C4-2B (cell line): ENCODE results near the gene TRAF1.

ENCODE experiments used
- H3K27ac ChIP-seq: fragments of 450-650 bp; 2 replicates; pipeline ENCODE4 v1.5.1; 2017
- ZFX ChIP-seq: fragments of 450-650 bp; IDR thresholded peaks from 2 replicates; pipeline ENCODE4 v1.6.1; 2017
- TF ChIP-seq, protein P1 (sequence below): fragments of 450-650 bp; conservative IDR thresholded peaks from 2 replicates; pipeline ENCODE4 v1.5.1; 2017; ENCODE audit warnings: mild to moderate bottlenecking

The TRAF1 gene

DNA sequence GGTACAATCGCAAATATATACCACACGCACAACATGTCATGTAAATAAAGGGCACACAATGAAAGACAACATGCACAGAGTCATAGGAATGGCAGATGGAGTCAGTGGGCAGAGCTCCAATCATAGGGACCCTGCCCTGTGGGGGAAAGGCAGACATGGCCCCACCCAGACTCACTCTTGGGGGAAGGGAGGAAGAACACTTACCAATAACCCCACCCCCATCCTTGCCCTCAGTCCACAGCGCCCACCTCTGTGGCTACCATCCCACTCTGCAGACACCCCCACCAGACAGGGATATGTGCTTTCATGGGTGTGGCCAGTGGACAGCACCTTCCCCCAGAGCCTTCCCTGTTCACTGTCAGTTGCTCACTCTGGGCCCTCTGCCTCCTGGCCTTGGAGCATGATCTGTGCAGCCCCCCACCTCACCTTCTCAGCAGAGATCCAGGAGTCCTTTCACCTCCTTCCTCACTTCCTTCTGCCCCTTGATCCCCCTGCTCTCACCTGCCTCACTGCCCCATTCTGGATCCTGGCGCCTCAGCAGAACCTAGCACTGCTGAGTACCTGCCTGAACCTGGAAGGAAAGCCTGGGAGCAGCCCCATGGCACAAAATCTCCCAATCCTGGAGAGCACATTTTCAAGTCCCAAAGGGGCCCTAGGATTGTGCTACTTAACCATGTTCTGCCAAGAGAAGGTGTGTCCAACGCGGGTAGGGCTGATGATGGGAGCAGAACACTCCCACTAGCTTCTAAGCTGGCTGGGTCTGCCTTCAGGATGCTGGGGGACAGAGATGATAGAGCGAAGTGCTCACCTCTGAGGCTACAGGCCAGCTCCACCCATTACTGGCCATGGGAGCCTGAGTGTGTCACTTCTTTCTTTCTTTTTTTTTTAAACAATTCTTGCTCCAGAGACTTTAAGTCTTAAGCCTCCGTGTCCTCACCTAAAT lies 48.1 kb downstream of the TRAF1 start:
- TF ChIP-seq, protein P1, sequence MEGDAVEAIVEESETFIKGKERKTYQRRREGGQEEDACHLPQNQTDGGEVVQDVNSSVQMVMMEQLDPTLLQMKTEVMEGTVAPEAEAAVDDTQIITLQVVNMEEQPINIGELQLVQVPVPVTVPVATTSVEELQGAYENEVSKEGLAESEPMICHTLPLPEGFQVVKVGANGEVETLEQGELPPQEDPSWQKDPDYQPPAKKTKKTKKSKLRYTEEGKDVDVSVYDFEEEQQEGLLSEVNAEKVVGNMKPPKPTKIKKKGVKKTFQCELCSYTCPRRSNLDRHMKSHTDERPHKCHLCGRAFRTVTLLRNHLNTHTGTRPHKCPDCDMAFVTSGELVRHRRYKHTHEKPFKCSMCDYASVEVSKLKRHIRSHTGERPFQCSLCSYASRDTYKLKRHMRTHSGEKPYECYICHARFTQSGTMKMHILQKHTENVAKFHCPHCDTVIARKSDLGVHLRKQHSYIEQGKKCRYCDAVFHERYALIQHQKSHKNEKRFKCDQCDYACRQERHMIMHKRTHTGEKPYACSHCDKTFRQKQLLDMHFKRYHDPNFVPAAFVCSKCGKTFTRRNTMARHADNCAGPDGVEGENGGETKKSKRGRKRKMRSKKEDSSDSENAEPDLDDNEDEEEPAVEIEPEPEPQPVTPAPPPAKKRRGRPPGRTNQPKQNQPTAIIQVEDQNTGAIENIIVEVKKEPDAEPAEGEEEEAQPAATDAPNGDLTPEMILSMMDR, result no peak
- no peak for TF ChIP-seq ZFX
- peak overlapping the region; percentile 68; the same call in 1 of the 2 replicates for H3K27ac ChIP-seq

DNA sequence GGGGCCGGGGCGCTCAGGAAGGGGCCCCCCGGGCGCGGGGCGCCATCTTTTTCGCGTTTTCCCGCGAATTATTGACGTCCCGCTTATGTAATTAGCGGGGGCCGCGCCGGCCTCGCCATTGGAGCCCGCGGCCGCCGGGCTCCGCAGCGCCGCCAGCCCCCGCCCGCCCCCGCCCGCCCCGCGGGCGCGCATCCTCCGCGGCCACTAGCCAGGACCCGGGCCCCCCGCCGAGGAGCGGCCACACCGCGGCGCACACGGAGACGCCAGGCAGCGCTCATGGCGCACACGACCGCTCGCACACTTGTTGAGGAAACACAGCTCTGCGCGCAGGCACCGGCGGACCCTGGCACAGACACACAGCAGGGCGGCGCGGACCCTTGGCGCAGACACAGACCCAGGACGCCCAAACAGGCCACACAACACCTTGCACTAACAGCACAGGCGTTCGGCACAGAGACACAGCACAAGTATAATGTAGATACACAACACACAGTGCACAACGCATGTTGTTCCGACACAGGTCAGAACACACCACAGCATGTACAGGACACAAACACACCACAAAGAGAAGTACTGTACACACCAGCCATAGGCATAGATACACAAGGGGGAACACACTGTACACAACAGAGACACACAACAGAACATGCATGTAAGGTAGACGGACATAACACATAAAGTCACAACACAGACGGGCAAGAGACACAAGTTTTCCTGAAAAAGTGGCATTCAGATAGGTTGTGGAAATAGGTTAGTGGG lies 49.1 kb downstream of the TRAF1 start:
- H3K27ac ChIP-seq, result peak overlapping the region; percentile 68
- TF ChIP-seq, protein P1, result no peak; the same call in 1 of the 2 replicates
- TF ChIP-seq ZFX, result 0 out of 2 replicates have a peak, but pooled peaks have one; percentile 18

DNA sequence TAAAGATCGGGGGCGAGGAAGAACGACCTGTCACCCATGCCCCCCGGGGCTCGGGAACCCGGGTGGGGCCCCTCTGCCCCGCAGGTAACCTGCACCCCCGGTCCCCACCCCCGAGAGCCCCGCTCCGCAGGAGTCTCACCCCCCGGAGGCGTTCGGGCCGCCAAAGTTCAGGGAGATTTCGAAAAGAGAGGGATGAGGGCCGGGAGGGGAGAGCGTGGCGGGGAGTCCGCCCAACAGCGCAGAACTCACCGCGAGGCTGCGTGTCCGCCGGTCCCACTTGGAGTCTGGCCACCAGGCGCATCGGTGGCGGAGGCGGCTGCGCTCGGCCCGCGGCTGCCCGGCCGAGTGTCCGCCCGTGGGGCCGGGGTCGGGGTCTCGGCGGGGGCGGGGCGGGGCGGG lies 49.8 kb downstream of the TRAF1 start, which contains the start of gene PHF19:
TSS of gene PHF19 (minus strand) at position 347 of the 399 bp plus-strand sequence. CDS start 2,447 bp downstream, outside the sequence.
- H3K27ac ChIP-seq, result peak within 1 kb of the TSS; percentile 68
- TF ChIP-seq, protein P1, result no peak
- TF ChIP-seq ZFX, result no peak

DNA sequence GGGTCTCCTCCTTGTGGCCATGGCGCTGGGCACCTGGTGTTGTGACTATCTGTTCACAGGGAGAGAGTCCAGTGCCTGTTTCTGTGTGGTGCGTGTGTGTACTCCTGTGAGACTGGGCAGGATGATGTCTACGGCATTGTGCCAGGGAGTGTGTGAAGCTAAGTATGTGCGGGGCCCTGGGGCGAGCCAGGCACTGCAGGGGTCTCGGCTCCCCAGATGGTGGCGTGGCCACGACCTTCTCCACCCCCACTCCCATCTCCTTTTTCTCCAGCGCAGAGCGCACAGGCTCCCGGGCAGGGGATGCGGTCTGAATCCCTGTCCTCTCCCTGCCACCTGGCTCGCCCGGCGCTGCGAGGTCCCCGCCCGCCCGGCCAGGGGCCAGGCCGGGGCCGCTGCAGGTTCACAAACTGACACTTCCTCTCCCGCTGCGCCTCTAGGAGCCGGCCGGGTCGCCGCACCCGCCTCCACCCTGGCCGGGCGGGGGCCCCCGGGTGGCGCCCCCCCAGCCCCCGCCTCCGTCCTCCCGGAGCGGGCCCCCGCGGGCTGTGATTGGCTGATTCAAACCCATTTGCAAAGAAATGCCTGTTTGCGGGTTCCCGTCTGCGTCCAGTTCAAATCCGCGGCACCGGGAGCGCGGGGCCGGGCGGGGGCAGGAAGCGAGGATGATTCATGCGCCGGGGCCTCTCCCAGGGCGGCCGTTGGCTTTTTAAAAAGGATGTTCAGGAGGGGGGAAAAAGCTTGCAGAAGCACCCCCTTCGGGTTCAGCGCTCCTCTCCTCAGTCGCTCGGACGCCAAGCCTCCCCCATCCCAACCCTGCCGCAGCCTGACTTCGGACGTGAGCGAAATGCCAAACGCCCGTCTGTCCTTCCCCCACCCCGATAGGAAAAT lies 50.4 kb downstream of the TRAF1 start:
- TF ChIP-seq, protein P1, result no peak
- TF ChIP-seq ZFX, result no peak
- H3K27ac ChIP-seq, result peak overlapping the region; percentile 68

DNA sequence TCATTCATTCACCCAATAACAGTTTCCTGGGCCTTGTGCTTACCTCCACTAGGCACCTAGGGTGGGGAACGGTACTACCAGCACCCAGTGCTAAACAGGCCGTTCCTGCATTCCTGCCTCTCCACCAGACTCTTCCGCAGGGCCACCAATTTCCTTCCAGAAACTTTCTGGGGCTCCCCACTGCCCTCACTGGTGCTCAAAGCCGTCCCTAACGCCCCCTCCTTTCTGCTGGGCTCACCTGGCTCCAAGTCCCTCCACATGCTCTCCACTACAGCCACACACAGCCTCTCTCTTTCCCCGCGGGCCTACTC lies 51.0 kb downstream of the TRAF1 start:
- no peak overlapping the region for H3K27ac ChIP-seq
- no peak for TF ChIP-seq ZFX
- TF ChIP-seq, protein P1, result no peak

DNA sequence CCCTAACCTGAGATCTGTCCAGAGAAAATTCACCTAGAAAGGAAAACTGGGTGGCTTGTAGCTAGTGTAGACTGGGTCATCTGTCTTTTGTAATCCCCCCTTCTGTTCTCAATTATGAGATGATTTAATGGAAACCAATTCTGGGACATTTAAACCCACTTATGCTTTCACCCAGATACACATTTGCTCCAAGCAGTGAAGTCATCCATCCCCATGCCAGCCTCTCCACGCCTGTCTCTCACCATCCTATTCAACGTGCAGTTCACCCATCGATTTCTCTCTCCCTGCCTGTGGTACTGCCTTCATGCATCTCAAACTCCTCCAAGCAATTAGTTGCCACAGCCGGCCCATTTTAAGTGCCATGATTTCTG lies 51.4 kb downstream of the TRAF1 start:
- no peak overlapping the region for H3K27ac ChIP-seq
- TF ChIP-seq ZFX, result no peak
- TF ChIP-seq, protein P1, result no peak
